HG02763 (cell line): ENCODE measurements around the gene PRKAG1.

Experiments
- ATAC-seq: cut with Tn5 transposase; IDR thresholded peaks from one replicate; pipeline ENCODE4 v1.9.1; 2021; ENCODE audit warnings: mild to moderate bottlenecking, moderate library complexity; ENCODE audit not compliant: unreplicated experiment

Gene PRKAG1

GRCh38 chr12:48986720-48987291 lies 31.8 kb downstream of the PRKAG1 start:
- ATAC-seq, result no peak

DNA sequence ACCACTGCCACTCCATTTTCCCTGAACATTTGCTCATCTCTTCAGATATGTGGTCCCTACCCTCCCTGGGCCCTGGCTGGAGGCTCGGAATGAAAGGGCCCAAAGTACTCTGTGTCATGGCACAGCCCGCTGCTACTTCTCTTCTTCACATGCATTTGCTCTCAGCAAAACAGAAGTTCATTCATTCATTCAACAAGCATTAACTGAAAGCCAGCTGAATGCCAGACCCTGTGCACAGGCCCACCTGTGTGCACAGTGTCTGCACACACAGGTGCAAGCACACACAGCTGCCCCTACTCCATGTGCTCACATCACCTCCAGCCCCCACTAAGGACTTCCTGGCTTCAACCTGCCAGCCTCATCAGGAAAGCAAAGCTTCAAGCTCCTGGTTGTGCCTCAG lies 32.7 kb downstream of the PRKAG1 start:
- no peak for ATAC-seq

- ATAC-seq, result no peak
Observed at GRCh38 chr12:48985475-48985897, 33.1 kb downstream of the PRKAG1 start.

- no peak for ATAC-seq
Observed at GRCh38 chr12:48982397-48983080, 36.0 kb downstream of the PRKAG1 start.

DNA sequence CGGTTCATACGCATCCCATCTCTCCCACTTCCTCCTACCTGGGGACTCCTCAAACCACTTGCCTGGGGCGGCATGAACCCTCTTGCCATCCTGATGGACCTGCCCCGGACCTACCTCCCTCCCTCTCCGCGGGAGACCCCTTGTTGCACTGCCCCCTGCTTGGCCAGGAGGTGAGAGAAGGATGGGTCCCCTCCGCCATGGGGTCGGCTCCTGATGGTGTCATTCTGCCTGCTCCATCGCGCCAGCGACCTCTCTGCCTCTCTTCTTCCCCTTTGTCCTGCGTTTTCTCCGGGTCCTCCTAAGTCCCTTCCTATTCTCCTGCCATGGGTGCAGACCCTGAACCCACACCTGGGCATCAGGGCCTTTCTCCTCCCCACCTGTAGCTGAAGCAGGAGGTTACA lies 36.8 kb downstream of the PRKAG1 start:
- no peak for ATAC-seq

DNA sequence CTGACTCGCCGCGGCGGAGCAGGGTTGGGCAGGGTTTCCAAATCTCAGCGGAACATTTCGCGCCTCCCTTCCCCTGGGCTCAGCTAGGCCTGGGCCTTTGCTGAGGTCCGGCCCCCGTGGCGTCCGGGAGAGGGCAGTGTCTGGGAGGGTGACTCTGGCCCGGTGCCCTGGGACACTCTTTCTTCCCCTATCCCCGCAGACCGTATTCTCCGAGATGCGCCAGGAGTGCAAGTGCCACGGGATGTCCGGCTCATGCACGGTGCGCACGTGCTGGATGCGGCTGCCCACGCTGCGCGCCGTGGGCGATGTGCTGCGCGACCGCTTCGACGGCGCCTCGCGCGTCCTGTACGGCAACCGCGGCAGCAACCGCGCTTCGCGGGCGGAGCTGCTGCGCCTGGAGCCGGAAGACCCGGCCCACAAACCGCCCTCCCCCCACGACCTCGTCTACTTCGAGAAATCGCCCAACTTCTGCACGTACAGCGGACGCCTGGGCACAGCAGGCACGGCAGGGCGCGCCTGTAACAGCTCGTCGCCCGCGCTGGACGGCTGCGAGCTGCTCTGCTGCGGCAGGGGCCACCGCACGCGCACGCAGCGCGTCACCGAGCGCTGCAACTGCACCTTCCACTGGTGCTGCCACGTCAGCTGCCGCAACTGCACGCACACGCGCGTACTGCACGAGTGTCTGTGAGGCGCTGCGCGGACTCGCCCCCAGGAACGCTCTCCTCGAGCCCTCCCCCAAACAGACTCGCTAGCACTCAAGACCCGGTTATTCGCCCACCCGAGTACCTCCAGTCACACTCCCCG lies 37.4 kb downstream of the PRKAG1 start:
- no peak for ATAC-seq

- no peak for ATAC-seq
Observed at GRCh38 chr12:48980389-48980952, 38.1 kb downstream of the PRKAG1 start.

GRCh38 chr12:48979602-48980388 lies 38.8 kb downstream of the PRKAG1 start:
- ATAC-seq, result no peak

- ATAC-seq, result no peak
Observed at GRCh38 chr12:48978741-48979601, 39.6 kb downstream of the PRKAG1 start.

DNA sequence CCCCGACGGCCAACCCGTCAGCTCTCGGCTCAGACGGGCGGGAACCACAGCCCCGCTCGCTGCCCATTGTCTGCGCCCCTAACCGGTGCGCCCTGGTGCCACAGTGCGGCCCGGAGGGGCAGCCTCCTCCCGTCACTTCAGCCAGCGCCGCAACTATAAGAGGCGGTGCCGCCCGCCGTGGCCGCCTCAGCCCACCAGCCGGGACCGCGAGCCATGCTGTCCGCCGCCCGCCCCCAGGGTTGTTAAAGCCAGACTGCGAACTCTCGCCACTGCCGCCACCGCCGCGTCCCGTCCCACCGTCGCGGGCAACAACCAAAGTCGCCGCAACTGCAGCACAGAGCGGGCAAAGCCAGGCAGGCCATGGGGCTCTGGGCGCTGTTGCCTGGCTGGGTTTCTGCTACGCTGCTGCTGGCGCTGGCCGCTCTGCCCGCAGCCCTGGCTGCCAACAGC lies 40.3 kb downstream of the PRKAG1 start, which contains the start of gene WNT1:
Gene WNT1 (plus strand): TSS at position 32 of the 450 bp plus-strand sequence. CDS start 329 bp downstream, at position 361.
- no peak for ATAC-seq

- ATAC-seq, result no peak
Observed at GRCh38 chr12:48977290-48978281, 41.0 kb downstream of the PRKAG1 start.

DNA sequence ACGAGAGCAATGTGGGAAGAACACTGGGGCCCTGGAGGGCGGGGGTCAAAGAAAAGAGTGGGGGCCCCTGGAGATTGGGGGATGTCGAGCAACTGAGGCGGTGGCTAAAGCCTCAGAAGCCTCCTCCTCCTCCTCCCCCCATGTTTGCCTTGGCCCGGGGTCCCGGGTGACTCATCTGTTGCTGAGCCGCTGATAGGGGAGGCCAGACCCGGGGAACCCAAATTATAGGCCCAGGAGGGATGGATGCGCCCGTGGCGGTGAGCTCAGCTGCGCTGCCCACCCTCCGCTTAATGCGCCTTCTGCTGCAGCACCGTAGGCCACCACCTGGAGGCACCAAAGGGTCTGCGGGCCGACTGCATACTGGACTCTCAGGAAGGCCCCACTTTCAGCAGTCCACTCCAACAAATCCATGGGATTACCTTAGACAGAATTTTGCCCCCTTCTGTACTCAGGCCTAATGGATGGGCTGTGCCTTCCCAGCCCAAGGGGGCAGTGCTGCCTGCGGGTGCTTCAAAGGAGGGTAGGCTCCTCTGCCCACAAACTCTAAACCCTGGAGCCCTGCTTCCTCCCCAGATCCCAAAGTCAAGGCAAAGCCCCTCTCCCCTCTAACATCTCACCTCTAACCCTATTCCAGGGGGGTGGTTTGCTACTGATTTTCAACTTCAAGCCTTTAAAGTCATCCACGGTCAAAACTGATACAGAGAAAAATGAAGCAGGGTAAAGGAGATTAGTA lies 44.5 kb downstream of the PRKAG1 start:
- no peak for ATAC-seq

GRCh38 chr12:48973531-48973930 lies 45.0 kb downstream of the PRKAG1 start:
- ATAC-seq, result no peak

GRCh38 chr12:48972952-48973483 lies 45.6 kb downstream of the PRKAG1 start:
- ATAC-seq, result no peak

DNA sequence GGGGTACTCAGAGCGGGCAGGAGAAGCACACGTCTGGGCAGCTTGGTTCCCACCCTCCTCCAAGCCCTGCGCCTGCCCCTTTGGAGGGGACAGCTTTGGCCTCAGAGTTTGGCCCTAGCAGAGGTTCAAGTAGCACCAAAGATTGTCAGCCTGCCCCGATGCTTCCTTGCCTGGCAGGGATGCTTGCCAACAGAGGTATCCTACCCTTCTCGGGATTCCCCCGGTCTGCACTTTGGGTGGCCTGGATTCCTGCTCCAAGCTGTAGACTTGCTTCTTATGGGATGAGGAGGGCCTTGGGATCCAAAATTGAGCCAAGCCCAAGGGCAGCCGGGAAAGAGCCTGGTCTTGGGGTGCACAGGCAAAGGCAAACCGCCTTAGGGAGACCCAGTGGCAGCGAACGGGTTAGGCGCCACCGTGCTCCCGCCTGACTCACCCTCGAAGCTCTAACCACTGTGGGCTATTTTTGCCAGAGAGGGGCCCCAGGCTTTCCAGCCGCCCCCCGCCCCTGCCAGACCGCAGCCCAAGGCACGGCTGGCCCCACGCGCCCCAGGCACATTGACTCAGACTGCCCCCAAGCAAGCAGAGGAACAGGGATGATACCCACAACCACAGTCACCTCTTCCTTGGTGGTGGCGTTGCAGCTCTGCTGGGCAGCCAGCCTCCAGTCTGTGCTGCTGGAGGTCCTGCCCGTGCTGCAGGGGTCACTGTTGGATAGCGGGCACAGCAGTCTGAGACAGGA lies 46.2 kb downstream of the PRKAG1 start:
- no peak for ATAC-seq

- no peak for ATAC-seq
Observed at GRCh38 chr12:48970702-48971334, 47.8 kb downstream of the PRKAG1 start.
